ENCODE measurements around the gene CECR2.

Gene CECR2

DNA sequence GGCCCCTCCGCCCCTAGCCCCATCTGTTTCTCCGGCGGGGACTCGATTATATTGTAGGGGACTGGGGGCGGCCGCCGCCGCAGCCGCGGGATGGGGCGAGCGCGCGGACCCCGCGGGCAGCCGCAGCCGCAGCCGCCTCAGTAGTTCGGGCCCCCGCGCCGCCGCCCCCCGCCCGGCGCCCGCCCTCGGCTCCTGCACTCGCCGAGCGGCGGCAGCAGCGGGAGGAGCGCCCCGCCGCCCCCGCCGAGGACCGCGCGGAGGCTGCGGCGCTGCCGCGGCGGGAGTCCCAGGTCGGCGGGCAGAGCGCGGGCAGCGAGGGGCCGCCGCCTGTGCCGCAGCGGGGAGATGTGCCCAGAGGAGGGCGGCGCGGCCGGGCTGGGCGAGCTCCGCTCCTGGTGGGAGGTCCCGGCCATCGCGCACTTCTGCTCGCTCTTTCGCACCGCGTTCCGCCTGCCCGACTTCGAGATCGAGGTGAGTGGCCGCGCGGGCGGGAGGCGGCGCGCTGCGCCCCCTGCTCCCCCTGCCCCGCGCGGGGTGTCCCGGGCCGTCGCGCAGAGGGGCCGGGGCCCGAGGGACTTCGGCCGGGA, at the start of gene CECR2:
TSS of gene CECR2 (plus strand) at position 22 of the 587 bp plus-strand sequence. CDS start at position 346, 324 bp downstream.
- no peak for DNase-seq (ENCODE audit: low read depth)

DNA sequence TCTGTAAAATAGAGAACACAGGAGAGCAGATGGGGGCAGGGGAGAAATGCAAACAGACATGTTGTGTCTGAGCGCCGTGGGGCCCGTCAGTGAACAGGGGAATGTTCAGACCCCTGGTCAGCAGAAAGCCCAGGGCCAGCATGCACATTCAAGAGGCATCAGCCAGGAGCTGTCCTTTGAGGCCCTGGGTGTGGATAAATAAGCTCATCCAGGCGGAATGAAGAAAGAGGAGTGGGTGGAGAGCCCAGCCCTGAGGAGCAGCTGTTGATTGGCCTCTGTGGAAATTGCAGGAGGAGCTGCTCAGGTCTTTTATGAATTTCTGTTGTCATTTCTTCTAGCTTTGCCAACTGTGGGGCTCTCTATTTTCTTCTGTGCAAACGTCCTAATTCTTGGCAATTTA, 49.7 kb upstream of the CECR2 start:
- no peak for DNase-seq (ENCODE audit: low read depth)

DNA sequence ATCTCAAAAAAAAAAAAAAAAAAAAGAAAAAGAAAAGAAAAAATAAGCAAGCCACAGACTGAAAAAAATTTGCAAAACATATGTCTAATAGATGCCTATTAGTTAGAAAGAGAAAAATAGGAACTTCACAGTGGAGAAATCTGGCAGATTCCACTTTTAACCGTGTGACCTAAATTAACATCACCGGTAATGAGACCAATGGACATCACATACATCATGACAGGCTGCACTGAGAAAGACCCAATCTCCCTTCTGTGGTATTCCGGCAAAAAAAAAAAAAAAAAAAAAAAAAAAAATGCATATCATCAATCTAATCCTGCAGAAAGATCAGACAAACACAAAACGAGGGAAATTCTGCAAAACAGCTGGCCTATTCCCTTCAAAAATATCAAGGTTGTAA, 46.7 kb upstream of the CECR2 start:
- DNase-seq (ENCODE audit: low read depth): no peak

DNA sequence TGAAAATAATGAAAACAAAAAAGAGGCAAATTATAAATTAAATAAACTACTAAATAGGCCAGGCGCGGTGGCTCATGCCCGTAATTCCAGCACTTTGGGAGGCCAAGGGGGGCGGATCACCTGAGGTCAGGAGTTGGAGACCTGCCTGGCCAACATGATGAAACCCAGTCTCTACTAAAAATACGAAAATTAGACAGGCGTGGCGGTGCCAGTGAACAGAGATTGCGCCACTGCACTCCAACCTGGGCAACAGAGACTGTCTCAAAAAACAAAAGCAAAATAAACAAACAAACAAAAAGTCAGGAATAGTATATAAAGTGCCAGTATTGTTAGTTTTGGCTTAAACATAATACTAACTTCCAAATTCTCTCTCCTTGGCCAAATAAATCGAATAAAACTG, 37.6 kb upstream of the CECR2 start:
- no peak for DNase-seq (ENCODE audit: low read depth)

DNA sequence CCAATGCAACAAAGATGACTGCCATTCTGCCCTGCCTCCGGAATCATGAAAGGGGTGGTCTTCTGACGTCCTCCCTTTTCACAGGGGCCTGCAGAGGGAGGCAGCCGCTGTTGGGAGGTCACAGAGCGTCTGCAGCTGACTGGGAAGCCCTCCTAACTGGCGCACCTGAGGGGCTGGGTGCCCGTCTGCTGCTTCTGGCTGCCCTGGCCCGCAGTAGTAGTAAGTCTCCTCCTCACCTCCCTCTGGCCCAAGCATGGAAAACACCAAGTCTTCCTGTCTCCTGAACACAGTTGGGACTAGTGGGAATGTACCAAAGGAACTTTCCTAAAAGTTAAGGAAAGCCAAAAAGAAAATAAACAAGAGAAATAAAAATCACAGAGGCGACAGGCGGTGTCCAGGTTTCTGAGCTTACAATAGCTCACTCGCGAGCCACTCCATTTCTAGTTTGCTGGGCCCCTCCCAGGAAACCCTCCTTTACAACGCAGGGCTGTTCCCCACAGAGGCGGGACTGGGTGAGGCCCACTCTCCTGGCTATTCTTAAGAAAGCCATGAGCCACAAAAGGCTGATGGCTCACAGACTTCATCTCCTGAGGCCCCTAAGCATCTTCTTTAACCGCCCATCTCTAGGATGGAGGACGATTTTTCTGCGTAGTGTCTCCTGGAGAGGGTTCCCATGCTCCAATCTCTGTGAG, 37.0 kb upstream of the CECR2 start:
- DNase-seq (ENCODE audit: low read depth): no peak

DNA sequence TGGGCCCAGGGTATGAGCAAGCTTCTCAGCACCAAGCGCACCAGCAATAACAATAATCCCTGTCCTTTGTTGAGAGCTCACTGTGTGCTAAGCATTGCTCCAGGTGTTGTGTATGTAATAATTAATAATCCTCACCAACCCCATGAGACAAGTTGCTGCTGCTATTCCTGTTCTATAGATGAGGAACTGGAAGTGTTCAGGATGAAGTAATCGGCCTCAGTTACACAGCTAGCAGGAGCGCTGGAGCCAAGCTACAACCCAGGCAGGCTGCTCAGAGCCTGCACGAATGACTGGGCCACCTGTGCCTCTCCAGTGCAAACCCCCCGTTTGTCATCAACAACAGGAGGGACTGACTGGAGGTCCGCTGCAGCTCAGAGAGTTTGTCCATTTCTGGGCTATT, 35.2 kb upstream of the CECR2 start:
- DNase-seq (ENCODE audit: low read depth): no peak

DNA sequence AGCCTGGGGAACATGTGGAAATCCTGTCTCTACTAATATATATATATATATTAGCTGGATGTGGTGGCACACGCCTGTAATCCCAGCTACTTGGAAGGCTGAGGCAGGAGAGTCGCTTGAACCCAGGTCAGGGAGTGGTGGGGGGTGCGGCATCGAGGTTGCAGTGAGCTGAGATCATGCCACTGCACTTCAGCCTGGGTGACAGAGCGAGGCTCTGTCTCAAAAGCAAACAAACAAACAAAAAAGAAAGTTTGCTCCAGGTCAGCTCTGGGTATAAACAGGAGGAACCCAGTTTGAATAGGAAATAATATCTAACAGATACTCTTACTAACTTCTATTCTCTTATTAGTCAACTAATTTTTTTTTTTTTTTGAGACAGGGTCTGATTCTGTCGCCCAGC, 34.3 kb upstream of the CECR2 start:
- no peak for DNase-seq (ENCODE audit: low read depth)

DNA sequence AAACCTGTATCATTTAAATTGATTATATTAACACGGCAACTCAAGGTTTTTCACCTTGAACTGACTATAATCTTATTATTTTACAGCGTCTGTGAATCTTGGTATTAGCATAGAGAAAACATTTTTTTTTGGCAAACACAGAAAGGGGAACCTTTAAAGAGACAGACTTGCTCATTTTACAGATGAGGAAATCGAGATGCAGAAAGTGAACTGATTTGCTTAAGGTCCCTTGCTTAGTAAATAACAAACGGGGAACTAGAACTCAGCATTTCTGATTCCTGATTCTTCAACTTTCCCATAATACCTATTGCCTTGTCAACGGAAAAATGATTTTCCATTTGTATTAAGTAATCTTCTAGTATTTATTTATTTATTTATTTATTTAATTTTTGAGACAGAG, 33.2 kb upstream of the CECR2 start:
- no peak for DNase-seq (ENCODE audit: low read depth)

DNA sequence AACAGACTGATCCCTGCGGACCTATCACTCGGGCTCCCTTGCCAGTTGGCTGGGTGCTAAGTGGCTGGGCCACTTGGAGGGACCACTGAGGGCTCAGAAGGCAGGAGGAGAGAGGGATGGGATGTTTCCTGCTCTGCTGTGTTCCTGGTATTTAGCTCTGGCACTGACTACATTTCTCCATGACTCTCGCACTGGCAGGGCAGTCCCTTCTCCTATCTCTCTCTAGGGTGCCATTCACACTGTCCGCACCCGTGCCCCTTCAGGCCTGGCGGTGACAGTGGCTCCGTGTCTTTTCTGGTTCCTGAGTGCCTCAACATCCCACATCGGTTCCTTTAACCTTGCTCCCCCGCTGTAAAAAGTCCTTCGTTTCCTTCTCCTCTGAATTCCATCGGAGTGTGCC, 31.6 kb upstream of the CECR2 start:
- no peak for DNase-seq (ENCODE audit: low read depth)

DNA sequence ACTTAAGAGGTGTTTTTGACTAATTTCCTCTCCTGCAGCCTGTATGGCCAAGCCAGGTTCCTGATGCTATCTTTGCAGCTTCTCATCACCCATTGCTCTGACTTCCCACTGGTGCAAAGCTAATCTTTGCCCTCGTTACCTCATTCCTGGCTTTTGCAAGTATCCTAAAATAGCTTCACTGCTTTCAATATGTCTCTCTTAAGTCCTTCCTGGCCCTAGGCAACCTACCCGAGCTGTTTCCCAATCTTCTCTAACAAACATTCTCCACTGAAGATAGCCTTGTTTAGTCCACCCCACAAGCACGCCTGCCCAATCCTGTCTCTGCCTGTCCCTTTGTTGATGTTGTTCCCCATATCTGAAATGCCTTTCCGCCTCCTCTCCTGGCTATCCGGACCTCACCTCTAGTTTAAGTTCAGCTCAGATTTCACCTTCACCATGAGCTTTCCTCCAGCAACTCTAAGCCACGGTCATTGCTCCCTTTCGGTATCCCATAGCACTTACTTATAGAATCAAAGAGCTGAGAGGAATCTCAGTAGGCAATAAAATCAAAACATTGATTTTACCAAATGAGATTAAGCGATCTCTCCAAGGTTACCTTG, 30.1 kb upstream of the CECR2 start:
- no peak for DNase-seq (ENCODE audit: low read depth)

DNA sequence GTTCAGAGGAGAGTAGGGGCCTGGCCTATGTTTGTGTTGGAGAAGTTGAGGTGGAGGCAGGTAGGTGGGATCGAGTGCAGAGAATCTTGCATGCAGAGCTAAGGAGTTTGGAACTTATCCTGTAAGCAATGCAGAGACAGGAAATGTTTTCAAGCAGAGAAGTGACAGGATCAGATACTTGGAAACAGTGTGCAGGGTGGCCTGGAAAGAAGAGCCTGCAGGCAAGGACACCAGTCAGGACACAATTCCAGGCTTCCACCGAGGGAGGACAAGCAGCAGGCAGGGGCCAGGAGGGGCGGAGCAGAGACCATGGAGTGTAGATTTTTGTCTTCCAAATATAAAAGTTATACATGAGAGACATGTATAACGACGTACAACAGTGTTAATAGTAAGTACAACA, 26.9 kb upstream of the CECR2 start:
- no peak for DNase-seq (ENCODE audit: low read depth)

DNA sequence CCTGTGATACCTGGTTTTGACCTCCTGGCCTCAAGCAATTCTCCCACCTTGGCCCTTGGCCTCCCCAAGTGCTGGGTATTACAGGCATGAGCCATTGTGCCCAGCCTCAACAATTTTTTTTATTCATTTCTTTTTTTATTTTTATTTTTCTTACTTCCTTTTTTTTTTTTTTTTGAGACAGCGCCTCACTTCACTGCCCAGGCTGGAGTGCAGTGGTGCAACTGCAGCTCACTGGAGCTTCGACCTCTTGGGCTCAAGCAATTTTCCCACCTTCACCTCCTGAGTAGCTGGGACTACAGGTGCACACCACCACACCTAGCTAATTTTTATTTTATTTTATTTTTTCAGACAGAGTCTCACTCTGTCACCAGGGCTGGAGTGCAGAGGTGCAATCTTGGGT, 25.5 kb upstream of the CECR2 start:
- no peak for DNase-seq (ENCODE audit: low read depth)

DNA sequence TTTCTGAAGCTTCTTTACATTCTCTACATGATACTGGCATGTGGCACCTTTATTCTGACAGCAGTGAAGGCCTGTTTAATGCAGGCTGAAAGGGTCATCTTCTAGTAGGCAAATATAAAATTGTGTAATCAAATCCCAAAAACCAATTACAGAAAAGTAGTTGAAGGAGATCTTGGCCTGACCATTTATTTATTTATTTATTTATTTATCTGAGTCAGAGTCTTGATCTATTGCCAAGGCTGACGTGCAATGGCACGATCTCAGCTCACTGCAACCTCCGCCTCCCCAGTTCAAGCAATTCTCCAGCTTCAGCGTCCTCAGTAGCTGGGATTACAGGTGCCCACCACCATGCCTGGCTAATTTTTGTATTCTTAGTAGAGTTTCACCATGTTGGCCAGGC, 22.7 kb upstream of the CECR2 start:
- DNase-seq (ENCODE audit: low read depth): no peak

DNA sequence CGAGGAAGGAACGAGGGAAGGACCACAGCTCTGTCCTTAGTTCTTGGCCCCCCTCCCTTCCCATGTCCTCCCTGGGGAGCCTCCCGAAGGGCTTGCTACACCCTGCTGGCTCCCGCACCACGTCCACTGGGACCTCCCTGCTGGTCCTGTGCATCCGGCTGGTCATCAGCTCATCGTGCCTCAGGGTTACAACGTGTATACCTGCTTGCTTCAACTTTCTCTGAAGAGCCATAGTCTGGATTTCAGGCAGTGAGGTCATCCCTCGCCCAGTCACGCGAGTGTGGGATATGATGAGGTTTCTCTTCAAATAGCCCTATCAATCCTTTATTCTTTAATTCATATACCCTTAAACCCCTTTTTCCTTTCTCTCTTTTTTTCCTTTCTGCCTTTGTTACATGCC, 21.5 kb upstream of the CECR2 start:
- DNase-seq (ENCODE audit: low read depth): no peak

DNA sequence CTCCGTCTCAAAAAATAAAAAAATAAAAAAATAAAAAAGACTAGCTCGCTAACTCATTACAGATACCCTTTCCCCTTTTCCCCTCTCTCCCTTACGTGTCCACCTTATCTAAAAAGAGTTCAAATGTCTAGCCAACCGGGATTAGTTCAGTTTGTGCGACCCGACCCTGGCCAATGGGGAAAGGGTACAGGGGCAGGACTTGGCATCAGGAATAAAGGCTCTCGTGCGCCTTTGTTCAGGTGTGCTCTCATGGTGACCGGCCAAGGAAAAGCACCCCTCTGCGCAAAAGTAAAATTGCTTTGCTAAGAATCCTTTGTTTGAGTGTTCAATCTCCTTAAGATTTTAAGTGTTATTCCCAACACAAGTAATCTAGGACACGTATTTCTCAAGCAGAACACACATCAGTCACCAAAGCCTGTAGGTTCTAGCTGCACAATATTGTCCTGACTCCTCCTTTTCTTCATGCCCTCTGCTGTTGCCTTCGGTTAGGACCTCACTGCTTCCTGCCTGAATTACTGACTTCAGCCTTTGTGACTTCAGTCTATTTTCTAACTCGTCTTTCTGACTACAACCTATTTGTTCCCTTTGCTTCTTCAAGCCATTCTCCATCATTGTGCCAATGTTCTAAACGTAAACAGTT, 20.7 kb upstream of the CECR2 start:
- DNase-seq (ENCODE audit: low read depth): no peak

DNA sequence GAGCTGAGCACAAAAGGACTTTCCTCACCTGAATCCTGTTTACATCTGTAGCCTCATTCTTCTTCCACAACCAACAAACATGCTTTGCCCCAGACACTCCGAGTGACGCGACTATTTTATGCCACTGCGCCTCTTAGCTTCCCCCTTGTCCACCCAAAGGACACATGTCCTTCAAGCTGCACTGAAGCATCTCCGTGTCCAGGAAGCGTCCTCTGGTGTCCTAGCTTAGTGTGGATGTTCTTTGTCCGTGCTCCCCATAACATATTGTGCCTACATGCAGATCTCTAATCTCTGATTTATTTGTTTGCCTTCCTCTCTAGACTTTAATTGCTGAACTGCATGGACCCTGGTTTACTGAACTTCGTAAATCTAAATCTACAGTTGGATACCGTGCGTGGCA, 20.1 kb upstream of the CECR2 start:
- no peak for DNase-seq (ENCODE audit: low read depth)

DNA sequence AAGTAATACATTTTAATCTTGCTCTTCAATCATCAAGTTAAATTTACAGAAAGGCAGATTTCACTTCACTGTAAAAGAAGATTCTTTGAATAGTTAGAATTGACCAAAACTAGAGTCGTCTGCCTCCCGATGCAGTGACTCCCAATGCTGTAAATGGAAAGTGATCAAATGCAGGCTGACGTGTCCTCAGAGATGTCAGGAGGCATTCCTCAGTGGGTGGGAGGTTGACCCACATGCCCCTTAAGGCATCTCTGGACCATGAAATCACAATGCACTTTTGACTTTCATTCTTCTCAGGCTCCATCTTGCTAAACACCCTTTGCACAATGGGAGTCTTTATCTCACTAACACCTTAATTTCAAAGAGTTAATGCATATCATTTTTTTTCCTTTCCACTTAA, 19.0 kb upstream of the CECR2 start:
- DNase-seq (ENCODE audit: low read depth): no peak

DNA sequence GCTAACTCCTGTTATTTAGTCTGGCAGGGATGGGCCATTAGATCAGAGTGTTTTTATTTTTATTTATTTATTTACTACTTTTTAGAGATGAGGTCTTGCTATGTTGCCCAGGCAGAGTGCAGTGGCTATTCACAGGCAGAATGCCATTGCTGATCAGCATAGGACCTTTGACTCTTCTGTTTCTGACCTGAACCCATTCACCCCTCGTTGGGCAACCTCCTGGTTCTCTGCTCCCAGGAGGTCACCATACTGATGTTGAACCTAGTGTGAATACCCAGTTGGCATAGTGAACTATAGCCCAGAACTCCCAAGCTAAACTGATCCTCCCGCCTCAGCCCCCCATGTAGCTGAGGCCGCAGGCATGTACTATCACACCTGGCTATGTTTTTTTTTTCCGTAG, 16.5 kb upstream of the CECR2 start:
- DNase-seq (ENCODE audit: low read depth): no peak

DNA sequence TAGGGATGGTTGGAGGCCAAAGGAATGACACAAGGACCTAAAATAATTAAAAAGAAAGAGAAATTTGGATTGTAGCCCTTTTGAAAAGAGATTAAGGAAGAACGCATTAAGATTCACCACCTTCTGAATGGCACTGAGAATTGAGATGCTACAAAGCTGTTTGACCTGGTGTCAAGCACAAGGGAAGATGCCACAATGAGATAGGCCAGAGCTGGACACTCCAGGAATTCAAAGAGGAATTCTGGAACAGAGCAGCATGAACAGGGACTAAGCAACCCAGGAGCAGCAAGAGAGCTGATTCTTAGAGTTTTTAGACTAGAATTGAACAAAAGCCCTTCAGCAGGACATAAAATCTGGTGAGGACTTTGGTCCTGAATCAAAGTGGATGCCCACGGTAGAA, 11.6 kb upstream of the CECR2 start:
- DNase-seq (ENCODE audit: low read depth): no peak

DNA sequence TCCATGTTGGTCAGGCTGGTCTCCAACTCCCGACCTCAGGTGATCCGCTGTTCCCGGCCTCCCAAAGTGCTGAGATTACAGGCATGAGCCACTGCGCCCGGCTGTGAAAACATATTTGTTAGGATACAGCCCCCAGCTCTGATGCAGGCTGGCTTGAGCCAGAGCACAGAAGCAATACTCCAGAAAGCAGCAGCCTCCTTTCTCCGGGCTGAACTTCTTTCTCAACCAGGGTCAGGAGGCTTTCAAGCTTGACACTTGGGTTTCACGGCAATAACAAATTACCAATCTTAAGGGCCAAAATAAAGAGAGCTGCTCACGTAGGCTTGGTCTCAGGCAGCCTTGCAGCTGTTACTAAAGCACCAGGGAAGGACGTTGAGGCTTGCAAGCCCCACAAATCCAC, 10.8 kb upstream of the CECR2 start:
- DNase-seq (ENCODE audit: low read depth): no peak

DNA sequence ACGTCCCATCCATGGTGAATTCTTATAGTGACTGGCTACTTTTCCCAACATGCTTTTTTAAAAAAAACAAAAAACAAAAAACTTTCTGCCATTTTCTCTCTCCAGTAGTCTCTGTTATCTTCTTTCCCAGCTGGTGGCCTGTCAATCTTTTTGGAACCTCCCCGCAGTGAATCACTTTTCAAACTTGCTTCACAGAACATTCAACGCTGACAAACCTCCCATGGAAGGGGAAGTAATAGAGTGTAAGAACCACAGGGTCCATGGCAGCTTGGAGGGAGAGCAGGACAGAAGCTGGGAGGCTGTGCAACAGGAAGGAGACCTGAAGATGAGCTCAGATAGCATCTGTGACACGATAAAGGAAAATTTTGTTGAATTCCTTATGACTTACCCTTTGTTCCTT, 9.8 kb upstream of the CECR2 start:
- DNase-seq (ENCODE audit: low read depth): no peak

DNA sequence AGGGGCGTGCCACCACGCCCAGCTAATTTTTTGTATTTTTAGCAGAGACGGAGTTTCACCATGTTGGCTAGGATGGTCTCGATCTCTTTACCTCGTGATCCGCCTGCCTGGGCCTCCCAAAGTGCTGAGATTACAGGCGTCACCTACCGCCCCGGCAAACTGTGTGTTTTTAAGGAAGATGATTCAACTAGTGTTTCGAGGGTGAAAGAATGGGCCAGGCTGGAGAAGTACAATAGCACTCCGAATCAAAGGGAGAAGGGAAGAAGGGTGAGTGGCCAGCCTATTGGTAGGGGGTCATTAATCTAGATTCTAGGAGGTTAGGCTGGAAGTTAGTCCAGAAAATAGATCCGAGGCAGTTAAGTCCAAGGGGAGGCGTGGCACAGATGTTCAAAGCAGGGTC, 2.9 kb upstream of the CECR2 start:
- no peak for DNase-seq (ENCODE audit: low read depth)

DNA sequence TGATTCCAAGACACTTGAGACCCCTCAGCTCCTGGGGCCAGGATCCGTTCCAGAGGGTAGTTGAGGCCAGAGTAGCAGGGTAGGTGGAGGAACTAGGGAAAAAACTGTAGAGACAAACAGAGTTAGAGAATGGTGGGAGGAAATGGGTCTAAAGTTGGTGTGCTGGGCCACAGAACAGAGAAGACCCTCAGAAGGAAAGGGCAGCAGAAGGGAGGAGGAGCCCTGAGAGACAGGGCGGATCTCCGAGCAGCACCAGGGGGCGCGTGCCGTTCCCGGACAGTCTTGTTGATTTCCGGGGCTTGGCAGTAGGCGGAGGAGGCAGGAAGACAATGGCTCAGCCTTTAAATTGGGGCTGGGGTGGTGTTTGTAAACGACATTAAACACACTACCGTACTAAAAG, 2.4 kb upstream of the CECR2 start:
- DNase-seq (ENCODE audit: low read depth): no peak

DNA sequence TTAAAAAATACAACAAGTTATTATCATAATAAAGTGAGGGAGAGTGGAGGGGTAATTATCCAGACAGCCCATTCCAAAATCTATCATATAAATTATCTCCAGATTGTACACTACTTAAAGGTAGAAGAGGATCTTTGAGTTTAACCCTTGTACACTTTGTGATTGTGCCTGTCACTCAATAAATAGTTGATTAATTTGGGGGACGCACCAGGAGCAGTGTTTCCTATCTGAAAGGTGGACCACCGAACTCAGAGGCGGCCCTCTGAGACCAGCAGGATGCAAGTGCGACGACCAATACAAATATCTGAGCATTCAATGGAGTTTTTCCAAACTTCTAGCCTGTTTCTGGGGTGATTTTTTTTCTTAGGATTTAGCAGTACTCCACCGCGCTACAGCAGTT, 1.1 kb upstream of the CECR2 start:
- no peak for DNase-seq (ENCODE audit: low read depth)
